Uterus (tissue), 4 donors: ENCODE results near the gene PCDHGA11. TPM values are rescaled to one million over a fixed set of nuclear protein-coding genes. Genes with fewer than 3 reads are reported as not detected.

Experiments used
- DNase-seq, 2 donors: peaks; one replicate each; pipeline ENCODE4 v3.0.0-alpha.2; 2019 to 2020
- H3K27ac ChIP-seq, 2 donors: fragments of 200-600 bp; sonication (generic); 1 replicate in 1 of 2; 2 replicates in 1 of 2; pipeline ENCODE4 v1.5.1; 2016 to 2018
- H3K27me3 ChIP-seq, 2 donors: fragments of 200-600 bp; sonication (generic); one replicate each; pipeline ENCODE4 v1.5.1; 2018 to 2019; ENCODE audit warnings: control low read depth in 1 of 2
- H3K36me3 ChIP-seq, 2 donors: fragments of 200-600 bp; sonication (generic); one replicate each; pipeline ENCODE4 v1.5.1; 2019; ENCODE audit warnings: control low read depth in 1 of 2
- H3K4me1 ChIP-seq, 2 donors: fragments of 200-600 bp; sonication (generic); one replicate each; pipeline ENCODE4 v1.5.1; 2018 to 2019; ENCODE audit warnings: control low read depth in 1 of 2
- H3K4me3 ChIP-seq, 2 donors: fragments of 200-600 bp; sonication (generic); 1 replicate in 1 of 2; 2 replicates in 1 of 2; pipeline ENCODE4 v1.5.1; 2018 to 2019; ENCODE audit warnings: mild to moderate bottlenecking in 1 of 2
- H3K9me3 ChIP-seq, 2 donors: fragments of 200-600 bp; sonication (generic); one replicate each; pipeline ENCODE4 v1.5.1; 2019; ENCODE audit warnings: control low read depth in 1 of 2
- CTCF ChIP-seq, 4 experiments: fragments of 200-600 bp in 2 of 4; fragments of 450-650 bp in 2 of 4; sonication (generic) in 2 of 4; IDR thresholded peaks; one replicate each; pipeline ENCODE4 v1.5.1; 2016 to 2019; ENCODE audit warnings: antibody characterized with exemption in 4 of 4, mild to moderate bottlenecking in 2 of 4, moderate library complexity in 1 of 4
- POLR2A ChIP-seq, 2 donors: fragments of 450-650 bp; IDR thresholded peaks; one replicate each; pipeline ENCODE4 v1.6.1; 2016; ENCODE audit warnings: antibody characterized with exemption in 2 of 2, mild to moderate bottlenecking in 1 of 2, moderate library complexity in 1 of 2
- intact Hi-C: fragments of 100-400 bp; cut with DNase I; formaldehyde crosslinking; loops from one replicate; pipeline ENCODE4 v1.15.1; 2023; ENCODE audit warnings: low total_unique reads
- total RNA-seq, 4 donors: library from RNA; depleted of rRNA in 3 of 4; stranded (reverse); fragments of >200 nt in 3 of 4; gene quantifications; one replicate each; pipeline versions ENCODE4 v1.1.0 to v1.2.4, GENCODE V29; 2014 to 2023
- donor health status: DM: yes; HTN: yes; CAD: no.

Gene PCDHGA11
- total RNA-seq, 4 donors from 2014 or later = 9.4 to 13.2 (median 12.0) TPM

DNA sequence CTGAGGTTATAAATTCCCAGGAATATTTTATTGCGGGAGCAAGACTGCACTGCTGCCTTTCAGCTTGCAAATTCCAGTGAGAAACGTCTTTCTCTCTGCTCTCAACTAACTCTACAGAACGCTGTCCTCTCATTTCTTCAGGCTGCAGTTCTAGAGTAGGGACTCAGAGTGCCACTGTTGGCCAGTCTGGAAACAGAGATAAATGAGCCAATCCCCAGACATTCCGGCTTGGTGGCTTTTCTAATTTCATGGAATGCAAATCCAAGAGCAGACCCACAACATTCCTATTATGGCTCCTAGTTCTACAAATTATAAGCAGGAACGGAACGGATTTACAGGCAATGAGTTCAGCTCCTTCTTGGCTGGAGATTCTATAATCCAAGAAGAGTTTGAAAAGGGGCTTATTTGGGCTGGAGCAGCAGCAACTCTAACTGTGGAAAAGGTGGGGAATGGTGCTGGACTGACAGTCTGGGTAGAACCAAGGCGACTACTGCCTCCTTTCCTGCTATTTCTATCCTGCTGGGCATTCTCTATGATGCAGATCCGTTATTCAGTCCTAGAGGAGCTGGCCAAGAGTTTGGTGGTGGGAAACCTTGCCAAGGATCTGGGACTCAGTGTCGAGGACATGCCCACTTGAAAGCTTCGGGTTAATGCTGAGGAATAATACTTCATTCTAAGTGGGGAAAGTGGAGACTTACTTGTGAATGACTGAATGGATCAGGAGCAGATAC is 18.7 kb downstream of the PCDHGA11 start:
- no peak overlapping the region for H3K4me3 ChIP-seq
- H3K36me3 ChIP-seq = no peaks in the 10 kb centered on the region
- no peak for DNase-seq
- peaks cover 0 to 55% of the 10 kb centered on the region in 2 donors for H3K9me3 ChIP-seq
- H3K27ac ChIP-seq = no peak overlapping the region
- H3K4me1 ChIP-seq = no peaks in the 10 kb centered on the region
- intact Hi-C loops = no loop called here
- no peak for TF ChIP-seq POLR2A (IDR thresholded peaks at IDR 0.05)
- no peak for TF ChIP-seq CTCF (IDR thresholded peaks at IDR 0.05)
- H3K27me3 ChIP-seq = no peaks in the 10 kb centered on the region

DNA sequence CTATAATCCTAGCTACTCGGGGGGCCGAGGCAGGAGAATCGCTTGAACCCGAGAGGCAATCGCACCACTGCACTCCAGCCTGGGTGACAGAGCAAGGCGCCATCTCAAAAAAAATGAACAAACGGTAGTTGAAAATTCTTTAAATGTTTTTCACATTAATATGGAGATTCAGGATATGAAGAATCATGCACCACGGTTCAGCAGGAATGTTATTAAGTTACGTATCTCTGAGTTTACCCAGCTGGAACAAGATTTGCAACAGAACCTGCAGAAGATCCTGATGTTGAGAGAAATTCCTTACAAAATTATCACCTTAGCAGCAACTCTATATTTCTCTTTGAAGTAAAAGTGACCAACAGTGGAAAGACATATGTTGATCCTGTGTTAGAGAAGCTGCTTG is 19.5 kb downstream of the PCDHGA11 start:
- DNase-seq = no peak
- no peak overlapping the region for H3K27ac ChIP-seq
- no peaks in the 10 kb centered on the region for H3K36me3 ChIP-seq
- no peak overlapping the region for H3K4me3 ChIP-seq
- peaks cover 0 to 56% of the 10 kb centered on the region in 2 donors for H3K9me3 ChIP-seq
- TF ChIP-seq CTCF (IDR thresholded peaks at IDR 0.05) = no peak
- no peak for TF ChIP-seq POLR2A (IDR thresholded peaks at IDR 0.05)
- no peaks in the 10 kb centered on the region for H3K4me1 ChIP-seq
- intact Hi-C loops = no loop called here
- no peaks in the 10 kb centered on the region for H3K27me3 ChIP-seq

- no peak for DNase-seq
- no peak overlapping the region for H3K4me3 ChIP-seq
- intact Hi-C loops = no loop called here
- H3K27ac ChIP-seq = no peak overlapping the region
- H3K27me3 ChIP-seq = no peaks in the 10 kb centered on the region
- peaks cover 0 to 46% of the 10 kb centered on the region in 2 donors for H3K9me3 ChIP-seq
- TF ChIP-seq POLR2A (IDR thresholded peaks at IDR 0.05) = no peak
- TF ChIP-seq CTCF (IDR thresholded peaks at IDR 0.05) = no peak
- H3K4me1 ChIP-seq = no peaks in the 10 kb centered on the region
- H3K36me3 ChIP-seq = no peaks in the 10 kb centered on the region
Observed at GRCh38 chr5:141441571-141442170, 20.8 kb downstream of the PCDHGA11 start.

DNA sequence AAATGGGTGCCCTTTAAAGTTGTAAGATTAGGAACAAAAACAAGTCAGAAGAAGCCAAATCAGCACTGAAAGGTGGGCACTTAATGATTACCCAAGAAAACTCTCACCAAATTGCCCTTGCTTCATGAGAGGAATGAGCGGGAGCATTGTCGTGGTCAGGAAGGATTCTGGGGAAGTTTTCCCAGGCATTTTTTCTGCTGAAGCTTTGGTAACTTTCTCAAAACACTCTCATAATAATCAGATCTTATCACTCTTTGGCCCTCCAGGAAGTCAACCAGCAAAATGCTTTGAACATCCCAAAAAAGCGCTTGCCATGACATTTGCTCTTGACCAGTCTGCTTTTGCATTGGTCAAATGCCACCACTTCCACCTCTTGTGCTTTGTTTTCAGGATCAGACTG is 44.5 kb downstream of the PCDHGA11 start:
- TF ChIP-seq CTCF (IDR thresholded peaks at IDR 0.05) = no peak
- TF ChIP-seq POLR2A (IDR thresholded peaks at IDR 0.05) = no peak
- Histone ChIP-seq H3K27me3 (no peaks in the 10 kb centered on the region), H3K4me3 (no peak overlapping the region), H3K4me1 (no peaks in the 10 kb centered on the region), H3K27ac (no peak overlapping the region), H3K36me3 (no peaks in the 10 kb centered on the region), H3K9me3 (peaks cover 0 to 6% of the 10 kb centered on the region in 2 donors)
- intact Hi-C loops = no loop called here
- DNase-seq = no peak

Other genes starting within 250 kb of the PCDHGA11 start
- gene PCDHB7, start 248.4 kb upstream of the PCDHGA11 start, total RNA-seq = 1 to 10 TPM in 3 of 4 donors, under 1 TPM in 1; 0.51 to 8.0 (median 5.7) TPM
- 1 to 10 TPM in 2 of 4 donors, under 1 TPM in 2; under 0.01 to 5.4 (median 2.1) TPM for gene PCDHB8, start 243.3 kb upstream of the PCDHGA11 start, total RNA-seq
- gene PCDHB16, start 238.7 kb upstream of the PCDHGA11 start, total RNA-seq = 10 to 100 TPM in 1 of 4 donors, 1 to 10 TPM in 3; 3.8 to 10.2 (median 5.0) TPM
- 1 to 10 TPM; 1.8 to 5.5 (median 4.8) TPM for gene PCDHB9, start 233.9 kb upstream of the PCDHGA11 start, total RNA-seq
- gene PCDHB10, start 228.7 kb upstream of the PCDHGA11 start, total RNA-seq = 1 to 10 TPM; 2.6 to 8.3 (median 4.7) TPM
- gene PCDHB11, start 221.4 kb upstream of the PCDHGA11 start, total RNA-seq = 1 to 10 TPM; 2.4 to 9.8 (median 6.9) TPM
- 10 to 100 TPM in 1 of 4 donors, 1 to 10 TPM in 2, under 1 TPM in 1; 0.88 to 20.5 (median 9.1) TPM for gene PCDHB12, start 212.3 kb upstream of the PCDHGA11 start, total RNA-seq
- gene PCDHB13, start 207.1 kb upstream of the PCDHGA11 start, total RNA-seq = 10 to 100 TPM in 1 of 4 donors, 1 to 10 TPM in 3; 6.2 to 26.1 (median 8.5) TPM
- gene PCDHB14, start 197.7 kb upstream of the PCDHGA11 start, total RNA-seq = 10 to 100 TPM in 2 of 4 donors, 1 to 10 TPM in 2; 3.6 to 14.7 (median 9.3) TPM
- 10 to 100 TPM in 3 of 4 donors, 1 to 10 TPM in 1; 5.0 to 17.8 (median 12.1) TPM for gene PCDHB15, start 175.7 kb upstream of the PCDHGA11 start, total RNA-seq
- 1 to 10 TPM in 2 of 4 donors, under 1 TPM in 1, not detected in 1; 0.28 to 2.4 (median 2.3) TPM for gene SLC25A2, start 117.0 kb upstream of the PCDHGA11 start, total RNA-seq
- gene TAF7, start 100.3 kb upstream of the PCDHGA11 start, total RNA-seq = 100 to 1,000 TPM in 2 of 4 donors, 10 to 100 TPM in 2; 76.1 to 121 (median 98.0) TPM
- gene PCDHGA1, start 90.5 kb upstream of the PCDHGA11 start, total RNA-seq = 1 to 10 TPM in 2 of 4 donors, under 1 TPM in 2; under 0.01 to 3.3 (median 1.5) TPM
- 10 to 100 TPM in 2 of 4 donors, 1 to 10 TPM in 2; 3.2 to 11.6 (median 9.3) TPM for gene PCDHGA2, start 82.3 kb upstream of the PCDHGA11 start, total RNA-seq
- gene PCDHGA3, start 77.2 kb upstream of the PCDHGA11 start, total RNA-seq = 1 to 10 TPM in 3 of 4 donors, under 1 TPM in 1; 0.51 to 8.2 (median 5.6) TPM
- 1 to 10 TPM in 3 of 4 donors, not detected in 1; 4.4 to 7.4 (median 6.9) TPM for gene PCDHGB1, start 71.0 kb upstream of the PCDHGA11 start, total RNA-seq
- 10 to 100 TPM in 1 of 4 donors, 1 to 10 TPM in 2, under 1 TPM in 1; 0.59 to 16.1 (median 8.7) TPM for gene PCDHGA4, start 66.0 kb upstream of the PCDHGA11 start, total RNA-seq
- 10 to 100 TPM in 2 of 4 donors, 1 to 10 TPM in 1, under 1 TPM in 1; 0.59 to 17.9 (median 8.7) TPM for gene PCDHGB2, start 61.1 kb upstream of the PCDHGA11 start, total RNA-seq
- gene PCDHGA5, start 56.9 kb upstream of the PCDHGA11 start, total RNA-seq = 10 to 100 TPM in 3 of 4 donors, 1 to 10 TPM in 1; 1.8 to 11.5 (median 11.2) TPM
- 10 to 100 TPM in 2 of 4 donors, 1 to 10 TPM in 1, under 1 TPM in 1; 0.59 to 14.1 (median 8.1) TPM for gene PCDHGB3, start 50.8 kb upstream of the PCDHGA11 start, total RNA-seq
- gene PCDHGA6, start 47.2 kb upstream of the PCDHGA11 start, total RNA-seq = 10 to 100 TPM in 3 of 4 donors, 1 to 10 TPM in 1; 4.4 to 16.6 (median 14.3) TPM
- 10 to 100 TPM in 3 of 4 donors, 1 to 10 TPM in 1; 10.0 to 14.1 (median 11.8) TPM for gene PCDHGA7, start 38.3 kb upstream of the PCDHGA11 start, total RNA-seq
- 10 to 100 TPM in 3 of 4 donors, 1 to 10 TPM in 1; 8.2 to 17.1 (median 14.9) TPM for gene PCDHGB4, start 33.4 kb upstream of the PCDHGA11 start, total RNA-seq
- 1 to 10 TPM in 3 of 4 donors, under 1 TPM in 1; 0.59 to 9.0 (median 5.1) TPM for gene PCDHGA8, start 28.4 kb upstream of the PCDHGA11 start, total RNA-seq
- gene PCDHGB5, start 23.1 kb upstream of the PCDHGA11 start, total RNA-seq = 10 to 100 TPM in 3 of 4 donors, 1 to 10 TPM in 1; 10.0 to 33.6 (median 20.6) TPM
- 10 to 100 TPM; 11.8 to 18.7 (median 16.7) TPM for gene PCDHGA9, start 18.3 kb upstream of the PCDHGA11 start, total RNA-seq
- 10 to 100 TPM in 2 of 4 donors, 1 to 10 TPM in 2; 3.1 to 21.1 (median 11.5) TPM for gene PCDHGB6, start 13.0 kb upstream of the PCDHGA11 start, total RNA-seq
- gene PCDHGA10, start 8.1 kb upstream of the PCDHGA11 start, total RNA-seq = 10 to 100 TPM in 1 of 4 donors, 1 to 10 TPM in 3; 2.4 to 11.2 (median 6.6) TPM
- gene PCDHGB7, start 3.4 kb upstream of the PCDHGA11 start, total RNA-seq = 10 to 100 TPM in 3 of 4 donors, 1 to 10 TPM in 1; 7.1 to 27.6 (median 18.1) TPM
- 10 to 100 TPM in 3 of 4 donors, 1 to 10 TPM in 1; 2.9 to 22.0 (median 14.5) TPM for gene PCDHGA12, start 9.5 kb downstream of the PCDHGA11 start, total RNA-seq
- gene PCDHGC3, start 54.9 kb downstream of the PCDHGA11 start, total RNA-seq = 100 to 1,000 TPM in 3 of 4 donors, 10 to 100 TPM in 1; 25.9 to 146 (median 123) TPM
- gene PCDHGC4, start 64.0 kb downstream of the PCDHGA11 start, total RNA-seq = 1 to 10 TPM; 2.9 to 8.0 (median 6.7) TPM
- gene PCDHGC5, start 68.0 kb downstream of the PCDHGA11 start, total RNA-seq = 1 to 10 TPM in 3 of 4 donors, under 1 TPM in 1; under 0.01 to 7.5 (median 3.4) TPM
- gene DIAPH1, start 197.9 kb downstream of the PCDHGA11 start, total RNA-seq = 10 to 100 TPM; 27.7 to 69.4 (median 30.2) TPM
- 10 to 100 TPM; 24.8 to 68.0 (median 46.0) TPM for gene HDAC3, start 215.8 kb downstream of the PCDHGA11 start, total RNA-seq
- 1 to 10 TPM in 1 of 4 donors, under 1 TPM in 1, not detected in 2; 0.35 to 1.7 TPM for gene RELL2, start 215.9 kb downstream of the PCDHGA11 start, total RNA-seq
- gene FCHSD1, start 230.4 kb downstream of the PCDHGA11 start, total RNA-seq = 10 to 100 TPM in 2 of 4 donors, 1 to 10 TPM in 2; 2.4 to 27.2 (median 11.3) TPM